Subcutaneous abdominal adipose tissue (tissue), 5 donors: ENCODE measurements around the gene HMCES.

Source experiments
- H3K27ac ChIP-seq: one replicate; pipeline ENCODE4 v1.7.0; 2013; ENCODE audit warnings: low read depth, mild to moderate bottlenecking, inconsistent platforms, low read length, moderate library complexity
- H3K27me3 ChIP-seq, 5 donors: one replicate each; pipeline ENCODE4 v1.7.0; 2013; ENCODE audit warnings: low read length in 5 of 5, inconsistent platforms in 1 of 5; ENCODE audit not compliant: control insufficient read depth in 5 of 5, insufficient read depth in 4 of 5
- H3K36me3 ChIP-seq, 5 donors: one replicate each; pipeline ENCODE4 v1.7.0; 2013; ENCODE audit warnings: low read length in 5 of 5; ENCODE audit not compliant: control insufficient read depth in 5 of 5, insufficient read depth in 5 of 5
- H3K4me1 ChIP-seq, 5 donors: one replicate each; pipeline ENCODE4 v1.7.0; 2013; ENCODE audit warnings: low read length in 5 of 5, mild to moderate bottlenecking in 3 of 5, moderate library complexity in 1 of 5; ENCODE audit not compliant: control insufficient read depth in 5 of 5, insufficient read depth in 5 of 5
- H3K4me3 ChIP-seq, 5 donors: one replicate each; pipeline ENCODE4 v1.7.0; 2013; ENCODE audit warnings: low read length in 5 of 5, low read depth in 1 of 5
- H3K9ac ChIP-seq, 5 donors: one replicate each; pipeline ENCODE4 v1.7.0; 2013; ENCODE audit warnings: low read length in 5 of 5, mild to moderate bottlenecking in 4 of 5, moderate library complexity in 3 of 5
- H3K9me3 ChIP-seq, 5 donors: one replicate each; pipeline ENCODE4 v1.7.0; 2013; ENCODE audit warnings: low read length in 5 of 5; ENCODE audit not compliant: control insufficient read depth in 5 of 5
- donor health status: healthy.
- donor health status: healthy.
- donor health status: healthy.
- donor health status: healthy.
- donor health status: healthy.

The HMCES gene

GRCh38 chr3:129312671-129313414, 34.2 kb downstream of the HMCES start:
- Histone ChIP-seq H3K9me3 (no peaks in the 10 kb centered on the region), H3K27me3 (no peaks in the 10 kb centered on the region), H3K36me3 (peaks cover 0 to 3% (median 0%) of the 10 kb centered on the region in 5 donors), H3K27ac (peak overlapping the region; percentile 91), H3K9ac (no peak overlapping the region), H3K4me3 (no peak overlapping the region), H3K4me1 (peaks cover 5 to 41% (median 28%) of the 10 kb centered on the region in 5 donors)

- peaks cover 0 to 3% (median 0%) of the 10 kb centered on the region in 5 donors for H3K36me3 ChIP-seq
- H3K9me3 ChIP-seq = no peaks in the 10 kb centered on the region
- H3K4me3 ChIP-seq = no peak overlapping the region
- H3K4me1 ChIP-seq = peaks cover 5 to 42% (median 28%) of the 10 kb centered on the region in 5 donors
- H3K27me3 ChIP-seq = no peaks in the 10 kb centered on the region
- no peak overlapping the region for H3K9ac ChIP-seq
- H3K27ac ChIP-seq = peak overlapping the region; percentile 91
Measured at GRCh38 chr3:129313415-129313664, 34.7 kb downstream of the HMCES start.

- H3K4me3 ChIP-seq = peak overlapping the region; percentile 56 to 98 (median 93)
- H3K36me3 ChIP-seq = peaks cover 0 to 3% (median 0%) of the 10 kb centered on the region in 5 donors
- no peaks in the 10 kb centered on the region for H3K27me3 ChIP-seq
- H3K9ac ChIP-seq = peak overlapping the region in 2 of 5 donors; percentile 60 to 78
- no peaks in the 10 kb centered on the region for H3K9me3 ChIP-seq
- H3K4me1 ChIP-seq = peaks cover 5 to 44% (median 28%) of the 10 kb centered on the region in 5 donors
- H3K27ac ChIP-seq = peak overlapping the region; percentile 91
Measured at GRCh38 chr3:129313665-129314385, 35.2 kb downstream of the HMCES start.

- peaks cover 0 to 4% (median 2%) of the 10 kb centered on the region in 5 donors for H3K36me3 ChIP-seq
- peak overlapping the region; percentile 56 to 98 (median 93) for H3K4me3 ChIP-seq
- H3K4me1 ChIP-seq = peaks cover 5 to 44% (median 28%) of the 10 kb centered on the region in 5 donors
- no peaks in the 10 kb centered on the region for H3K27me3 ChIP-seq
- peak overlapping the region in 4 of 5 donors; percentile 69 to 87 (median 80) for H3K9ac ChIP-seq
- no peaks in the 10 kb centered on the region for H3K9me3 ChIP-seq
- peak overlapping the region; percentile 91 for H3K27ac ChIP-seq
Measured at GRCh38 chr3:129314386-129315222, 35.9 kb downstream of the HMCES start.

GRCh38 chr3:129315223-129315997, 36.7 kb downstream of the HMCES start:
- H3K9me3 ChIP-seq = no peaks in the 10 kb centered on the region
- H3K36me3 ChIP-seq = peaks cover 0 to 12% (median 10%) of the 10 kb centered on the region in 5 donors
- peak overlapping the region; percentile 91 for H3K27ac ChIP-seq
- H3K27me3 ChIP-seq = no peaks in the 10 kb centered on the region
- H3K4me3 ChIP-seq = peak overlapping the region; percentile 80 to 98 (median 93)
- peak overlapping the region in 4 of 5 donors; percentile 78 to 87 (median 82) for H3K9ac ChIP-seq
- H3K4me1 ChIP-seq = peaks cover 5 to 44% (median 28%) of the 10 kb centered on the region in 5 donors

GRCh38 chr3:129315998-129316247, 37.3 kb downstream of the HMCES start:
- peaks cover 5 to 44% (median 28%) of the 10 kb centered on the region in 5 donors for H3K4me1 ChIP-seq
- H3K9ac ChIP-seq = peak overlapping the region in 3 of 5 donors; percentile 47 to 58 (median 57)
- H3K9me3 ChIP-seq = no peaks in the 10 kb centered on the region
- peaks cover 0 to 17% (median 14%) of the 10 kb centered on the region in 5 donors for H3K36me3 ChIP-seq
- no peaks in the 10 kb centered on the region for H3K27me3 ChIP-seq
- peak overlapping the region in 4 of 5 donors; percentile 75 to 98 (median 92) for H3K4me3 ChIP-seq
- peak overlapping the region; percentile 91 for H3K27ac ChIP-seq

- Histone ChIP-seq H3K27me3 (no peaks in the 10 kb centered on the region), H3K9me3 (no peaks in the 10 kb centered on the region), H3K4me1 (peaks cover 5 to 44% (median 28%) of the 10 kb centered on the region in 5 donors), H3K9ac (peak overlapping the region in 4 of 5 donors; percentile 23 to 58 (median 52)), H3K27ac (peak overlapping the region; percentile 91), H3K36me3 (peaks cover 0 to 23% (median 19%) of the 10 kb centered on the region in 5 donors), H3K4me3 (peak overlapping the region; percentile 23 to 98 (median 75))
Measured at GRCh38 chr3:129316248-129317013, 37.8 kb downstream of the HMCES start.

- Histone ChIP-seq H3K4me3 (peak overlapping the region in 4 of 5 donors; percentile 72 to 98 (median 84)), H3K36me3 (peaks cover 0 to 30% (median 26%) of the 10 kb centered on the region in 5 donors), H3K27ac (no peak overlapping the region)
Measured at GRCh38 chr3:129317014-129317771, 38.5 kb downstream of the HMCES start.

More at GRCh38 chr3:129317014-129317771, 38.5 kb downstream of the HMCES start:
- Histone ChIP-seq H3K27me3 (no peaks in the 10 kb centered on the region), H3K4me1 (peaks cover 5 to 44% (median 28%) of the 10 kb centered on the region in 5 donors), H3K9ac (peak overlapping the region in 3 of 5 donors; percentile 6 to 57 (median 23)), H3K9me3 (no peaks in the 10 kb centered on the region)
